GM12878 (cell line): ENCODE data around the gene MTSS2. TPM values are rescaled to one million over a fixed set of nuclear protein-coding genes. Genes with fewer than 3 reads are reported as not detected.

Source experiments
- ATAC-seq: fragments of 200-7000 bp; cut with Tn5 transposase; 3 replicates; pipeline ENCODE4 v1.9.1; 2020; ENCODE audit warnings: mild to moderate bottlenecking, moderate library complexity
- BruUV-seq: library from RNA; stranded (reverse); fragments of 400-500 nt; replicated peaks from 2 replicates; lab custom pipeline; 2021; lab: Mats Ljungman, UMichigan
- CTCF ChIA-PET: fragments of 300-600 bp; sonication (Branson Sonifier 250); formaldehyde crosslinking; extraction: SDS; loops from one replicate; lab custom pipeline; 2021; ENCODE audit warnings: inconsistent platforms; lab: Yijun Ruan, JAX
- POLR2A ChIA-PET: fragments of 350-600 bp; formaldehyde crosslinking; extraction: SDS; loops from one replicate; lab custom pipeline; 2021; ENCODE audit warnings: inconsistent platforms; lab: Charles Lee
- RAD21 ChIA-PET: fragments of 300-600 bp; sonication (Branson Sonifier 250); formaldehyde crosslinking; loops from one replicate; lab custom pipeline; 2023; ENCODE audit warnings: antibody characterized with exemption; ENCODE audit not compliant: unreplicated experiment; lab: Charles Lee
- SMC1A ChIA-PET: fragments of 300-600 bp; sonication (Branson Sonifier 250); formaldehyde crosslinking; loops from one replicate; lab custom pipeline; 2023; ENCODE audit not compliant: unreplicated experiment, uncharacterized antibody; lab: Charles Lee
- DNase-seq: peaks from one replicate; pipeline ENCODE4 v3.0.0-alpha.2; 2011; ENCODE audit warnings: low read depth, low spot score
- FAIRE-seq: peaks from 3 replicates; lab custom pipeline; 2011; peaks lifted over from hg19 to GRCh38; lab: Jason Lieb, UNC
- H2AFZ ChIP-seq: 2 replicates; pipeline ENCODE4 v1.6.0; 2011; ENCODE audit warnings: low read depth, low read length, control low read depth; ENCODE audit not compliant: control insufficient read depth
- H3K27ac ChIP-seq: 2 replicates; pipeline ENCODE4 v1.5.1; 2011; ENCODE audit warnings: control low read depth; ENCODE audit not compliant: control insufficient read depth, insufficient read depth
- H3K27me3 ChIP-seq, 2 experiments: replicated peaks in 1 of 2; 2 replicates each; pipeline versions ENCODE4 v1.6.0 to v1.6.1; 2011; ENCODE audit warnings: low read length in 1 of 2; ENCODE audit not compliant: control insufficient read depth in 2 of 2, insufficient read depth in 2 of 2
- H3K36me3 ChIP-seq, 2 experiments: 2 replicates each; pipeline ENCODE4 v1.5.1; 2011; ENCODE audit warnings: low read length in 1 of 2; ENCODE audit not compliant: control insufficient read depth in 2 of 2, insufficient read depth in 2 of 2
- H3K4me1 ChIP-seq: 2 replicates; pipeline ENCODE4 v1.6.1; 2011; ENCODE audit warnings: mild to moderate bottlenecking, low read length, moderate library complexity, mixed read lengths; ENCODE audit not compliant: control insufficient read depth, insufficient read depth
- H3K4me2 ChIP-seq: 2 replicates; pipeline ENCODE4 v1.6.0; 2011; ENCODE audit warnings: control low read depth; ENCODE audit not compliant: control insufficient read depth, insufficient read depth
- H3K4me3 ChIP-seq: fragments of 200-600 bp; sonication (generic); 2 replicates; pipeline ENCODE4 v1.5.1; 2016
- H3K79me2 ChIP-seq: 2 replicates; pipeline ENCODE4 v1.6.0; 2011; ENCODE audit warnings: low read length; ENCODE audit not compliant: control insufficient read depth, insufficient read depth
- H3K9ac ChIP-seq: 2 replicates; pipeline ENCODE4 v1.8.0; 2011; ENCODE audit warnings: low read length, control low read depth, mixed read lengths; ENCODE audit not compliant: control insufficient read depth, insufficient read depth
- H3K9me3 ChIP-seq: replicated peaks from 3 replicates; pipeline ENCODE4 v1.5.1; 2011; ENCODE audit warnings: mild to moderate bottlenecking, low read length; ENCODE audit not compliant: control insufficient read depth, insufficient read depth
- H4K20me1 ChIP-seq: 2 replicates; pipeline ENCODE4 v1.6.0; 2011; ENCODE audit not compliant: control insufficient read depth, insufficient read depth
- BACH1 ChIP-seq: fragments of 450-650 bp; IDR thresholded peaks from 2 replicates; pipeline ENCODE4 v1.6.1; 2017; ENCODE audit warnings: mild to moderate bottlenecking, borderline replicate concordance
- ESRRA ChIP-seq: IDR thresholded peaks from 2 replicates; pipeline ENCODE4 v1.6.1; 2012; ENCODE audit warnings: mild to moderate bottlenecking, low read length, improper control_type of control experiment
- ETV6 ChIP-seq, 2 experiments: fragments of 450-650 bp in 1 of 2; IDR thresholded peaks in 1 of 2; conservative IDR thresholded peaks in 1 of 2; 2 replicates each; pipeline ENCODE4 v1.6.1; 2014; ENCODE audit warnings: antibody characterized with exemption in 1 of 2, borderline replicate concordance in 1 of 2, low read depth in 1 of 2, mild to moderate bottlenecking in 1 of 2, moderate library complexity in 1 of 2
- GATAD2B ChIP-seq: fragments of 450-650 bp; conservative IDR thresholded peaks from 2 replicates; pipeline ENCODE4 v1.6.1; 2017; ENCODE audit warnings: low read depth, mild to moderate bottlenecking, moderate library complexity
- HDAC2 ChIP-seq: fragments of 200-600 bp; sonication (generic); IDR thresholded peaks from 2 replicates; pipeline ENCODE4 v1.6.1; 2017
- IKZF1 ChIP-seq: fragments of 450-650 bp; conservative IDR thresholded peaks from 2 replicates; pipeline ENCODE4 v1.6.1; 2017; ENCODE audit warnings: antibody characterized with exemption, mild to moderate bottlenecking
- JUNB ChIP-seq: IDR thresholded peaks from 2 replicates; pipeline ENCODE4 v1.6.1; 2016; ENCODE audit warnings: antibody characterized with exemption, mild to moderate bottlenecking
- NR2F1 ChIP-seq: fragments of 450-650 bp; conservative IDR thresholded peaks from 2 replicates; pipeline ENCODE4 v1.6.1; 2017; ENCODE audit warnings: mild to moderate bottlenecking
- SIN3A ChIP-seq: IDR thresholded peaks from 2 replicates; pipeline ENCODE4 v1.6.1; 2012; ENCODE audit warnings: low read depth, low read length, improper control_type of control experiment
- WGBS: methylation state at CpG from one replicate; pipeline ENCODE4 v1.1.6; 2016; ENCODE audit warnings: low lambda C conversion rate; ENCODE audit not compliant: insufficient replicate concordance, insufficient coverage; ENCODE audit errors: missing lambda C conversion rate; 5-methylcytosine and 5-hydroxymethylcytosine counted together
- in situ Hi-C: fragments of 300-500 bp; cut with MboI; formaldehyde crosslinking; loops from 9 replicates; pipeline ENCODE4 v1.14.3; 2018; ENCODE audit warnings: mixed read lengths
- intact Hi-C: fragments of 100-400 bp; cut with micrococcal nuclease; formaldehyde crosslinking; loops from one replicate; pipeline ENCODE4 v1.14.2; 2022; ENCODE audit not compliant: unreplicated experiment
- polyA plus RNA-seq, 11 experiments: library from polyadenylated mRNA; depleted of rRNA in 4 of 11; unstranded in 6 of 11; stranded (reverse) in 5 of 11; fragments of >200 nt; fragmentation: Nextera tagmentation in 4 of 11; fragmentation: Illumina TruSeq in 1 of 11; extraction: Ambion mirVana in 4 of 11; extraction: Trizol in 1 of 11; gene quantifications; 1 replicate in 1 of 11; 2 replicates in 10 of 11; pipeline versions ENCODE4 v1.2.1 to v1.2.3, GENCODE V29; 2011 to 2016; ENCODE audit warnings: inconsistent platforms in 2 of 11, missing spikeins in 2 of 11, low read depth in 1 of 11
- total RNA-seq, 4 experiments: library from RNA; depleted of rRNA in 3 of 4; stranded (reverse); fragments of >200 nt in 3 of 4; fragmentation: Illumina TruSeq in 1 of 4; extraction: Trizol in 1 of 4; gene quantifications; 2 replicates each; pipeline versions ENCODE4 v1.2.1 to v1.2.3, GENCODE V29; 2013 to 2021
- TF ChIP-seq, protein P1 (sequence below): IDR thresholded peaks from 2 replicates; pipeline ENCODE4 v1.6.1; 2012; ENCODE audit warnings: mild to moderate bottlenecking, low read depth, low read length

MTSS2 gene
- total and polyA plus RNA-seq, 10 of the 15 experiments (the other 5 are each of a cell fraction or from before 2014, with no cell fraction given): under 0.01 to 0.51 (median 0.14) TPM; not detected in 4

DNA sequence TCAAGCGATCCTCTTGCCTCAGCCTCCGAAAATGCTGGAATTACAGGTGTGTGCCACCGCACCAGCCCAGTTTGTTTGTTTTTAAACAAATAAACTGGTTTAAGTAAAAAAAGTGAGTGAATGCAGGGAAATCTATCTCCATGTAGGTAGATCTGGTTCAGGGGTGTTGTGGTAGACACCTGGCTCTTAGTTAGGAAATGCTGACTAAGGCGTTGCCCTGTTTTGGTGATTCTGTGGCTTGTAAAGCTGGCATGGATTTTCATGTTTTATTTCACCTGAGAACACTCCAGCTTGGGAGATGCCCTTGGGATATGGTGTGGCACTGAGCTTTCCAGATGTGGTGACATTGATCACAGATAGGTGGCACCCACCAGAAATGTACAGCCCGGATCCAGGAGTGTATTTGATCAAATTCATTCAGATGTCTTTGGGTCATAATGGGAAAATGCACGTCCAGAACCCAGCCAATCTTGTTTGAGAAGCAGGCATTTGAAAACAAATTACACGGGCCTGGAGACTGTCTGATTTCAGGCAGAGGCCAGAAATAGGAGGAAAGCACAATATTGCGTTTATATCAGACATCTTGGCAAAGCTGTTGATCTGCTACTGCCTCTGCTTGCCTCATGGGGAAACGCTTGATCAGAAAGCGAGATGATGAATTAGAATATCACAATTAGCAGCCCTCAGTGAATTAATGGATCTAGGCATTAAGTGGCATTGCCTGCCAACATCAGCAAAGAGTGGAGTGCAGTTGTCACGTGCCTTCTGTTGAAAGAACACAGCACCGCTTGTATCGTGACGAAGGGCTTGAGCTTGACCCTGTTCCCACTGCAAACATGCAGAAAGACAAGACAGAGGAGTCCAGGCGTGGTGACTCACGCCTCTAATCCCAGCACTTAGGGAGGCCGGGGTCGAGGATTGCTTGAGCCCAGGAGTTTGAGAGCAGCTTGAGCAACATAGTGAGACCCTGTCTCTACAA is 46.8 kb downstream of the MTSS2 start:
- Histone ChIP-seq H3K4me2 (no peak overlapping the region), H4K20me1 (no peaks in the 10 kb centered on the region), H3K36me3 (no peaks in the 10 kb centered on the region), H3K4me3 (no peak overlapping the region), H3K79me2 (no peaks in the 10 kb centered on the region), H3K27ac (no peak overlapping the region), H3K4me1 (no peaks in the 10 kb centered on the region), H2AFZ (no peak overlapping the region), H3K9ac (no peak overlapping the region), H3K9me3 (no peaks in the 10 kb centered on the region), H3K27me3 (no peaks in the 10 kb centered on the region)
- ChIA-PET RAD21 (no interaction called here), CTCF (no interaction called here), POLR2A (no interaction called here), SMC1A (interaction anchor here (0.6 kb wide), 1 partner anchor 641 kb away, joined by 3 read pairs; no protein-coding TSS in a partner anchor)
- TF ChIP-seq ESRRA (no peak), HDAC2 (no peak), GATAD2B (no peak), NR2F1 (no peak), ETV6 (conservative IDR thresholded peaks at IDR 0.05 in 1 of 2, IDR thresholded peaks at IDR 0.05 in 1 of 2; ENCODE audit: borderline replicate concordance in 1 of 2, low read depth in 1 of 2) (no peak), BACH1 (no peak), JUNB (no peak), SIN3A (no peak), IKZF1 (no peak)
- TF ChIP-seq, protein P1, sequence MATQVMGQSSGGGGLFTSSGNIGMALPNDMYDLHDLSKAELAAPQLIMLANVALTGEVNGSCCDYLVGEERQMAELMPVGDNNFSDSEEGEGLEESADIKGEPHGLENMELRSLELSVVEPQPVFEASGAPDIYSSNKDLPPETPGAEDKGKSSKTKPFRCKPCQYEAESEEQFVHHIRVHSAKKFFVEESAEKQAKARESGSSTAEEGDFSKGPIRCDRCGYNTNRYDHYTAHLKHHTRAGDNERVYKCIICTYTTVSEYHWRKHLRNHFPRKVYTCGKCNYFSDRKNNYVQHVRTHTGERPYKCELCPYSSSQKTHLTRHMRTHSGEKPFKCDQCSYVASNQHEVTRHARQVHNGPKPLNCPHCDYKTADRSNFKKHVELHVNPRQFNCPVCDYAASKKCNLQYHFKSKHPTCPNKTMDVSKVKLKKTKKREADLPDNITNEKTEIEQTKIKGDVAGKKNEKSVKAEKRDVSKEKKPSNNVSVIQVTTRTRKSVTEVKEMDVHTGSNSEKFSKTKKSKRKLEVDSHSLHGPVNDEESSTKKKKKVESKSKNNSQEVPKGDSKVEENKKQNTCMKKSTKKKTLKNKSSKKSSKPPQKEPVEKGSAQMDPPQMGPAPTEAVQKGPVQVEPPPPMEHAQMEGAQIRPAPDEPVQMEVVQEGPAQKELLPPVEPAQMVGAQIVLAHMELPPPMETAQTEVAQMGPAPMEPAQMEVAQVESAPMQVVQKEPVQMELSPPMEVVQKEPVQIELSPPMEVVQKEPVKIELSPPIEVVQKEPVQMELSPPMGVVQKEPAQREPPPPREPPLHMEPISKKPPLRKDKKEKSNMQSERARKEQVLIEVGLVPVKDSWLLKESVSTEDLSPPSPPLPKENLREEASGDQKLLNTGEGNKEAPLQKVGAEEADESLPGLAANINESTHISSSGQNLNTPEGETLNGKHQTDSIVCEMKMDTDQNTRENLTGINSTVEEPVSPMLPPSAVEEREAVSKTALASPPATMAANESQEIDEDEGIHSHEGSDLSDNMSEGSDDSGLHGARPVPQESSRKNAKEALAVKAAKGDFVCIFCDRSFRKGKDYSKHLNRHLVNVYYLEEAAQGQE: no peak
- intact Hi-C loops (no loop called here), in situ Hi-C loops (no loop called here)
- FAIRE-seq (no peak), DNase-seq (no peak), ATAC-seq (no peak)
- no TSS peak for BruUV-seq
- WGBS: 45% methylated on average over 18 of the region's 18 CpGs

Other genes with a start within 250 kb of the MTSS2 start
- gene ST3GAL2, start 247.0 kb downstream of the MTSS2 start, total RNA-seq (2014; rRNA removed): 40.2 and 43.7 TPM in 2 replicates
- 22.7 and 28.4 TPM in 2 replicates for gene ST3GAL2, start 247.0 kb downstream of the MTSS2 start, total RNA-seq (2014; rRNA removed; fragmentation: Illumina TruSeq; extraction: Trizol)
- gene ST3GAL2, start 247.0 kb downstream of the MTSS2 start, total RNA-seq (2021): 61.7 and 66.7 TPM in 2 replicates
- 20.7 and 29.7 TPM in 2 replicates for gene ST3GAL2, start 247.0 kb downstream of the MTSS2 start, polyA plus RNA-seq (2011; rRNA removed)
- 4.9 and 15.5 TPM in 2 replicates for gene ST3GAL2, start 247.0 kb downstream of the MTSS2 start, polyA plus RNA-seq (2014; fragmentation: Illumina TruSeq; extraction: Trizol)
- 1 to 10 TPM in 1 of 2 experiments, under 1 TPM in 1; 0.95 to 1.4 TPM for gene ST3GAL2, start 247.0 kb downstream of the MTSS2 start, polyA plus RNA-seq (2014; fragmentation: Nextera tagmentation; extraction: Ambion mirVana)
- gene ST3GAL2, start 247.0 kb downstream of the MTSS2 start, polyA plus RNA-seq (2014; rRNA removed): 39.5 and 49.8 TPM in 2 replicates
- 10 to 100 TPM; 10.5 to 23.4 TPM for gene ST3GAL2, start 247.0 kb downstream of the MTSS2 start, polyA plus RNA-seq (2016; fragmentation: Nextera tagmentation; extraction: Ambion mirVana)
- gene FCSK, start 231.5 kb downstream of the MTSS2 start, total RNA-seq (2014; rRNA removed): 12.9 and 13.5 TPM in 2 replicates
- gene FCSK, start 231.5 kb downstream of the MTSS2 start, total RNA-seq (2014; rRNA removed; fragmentation: Illumina TruSeq; extraction: Trizol): 5.0 and 5.4 TPM in 2 replicates
- gene FCSK, start 231.5 kb downstream of the MTSS2 start, total RNA-seq (2021): 17.6 and 18.7 TPM in 2 replicates
- gene FCSK, start 231.5 kb downstream of the MTSS2 start, polyA plus RNA-seq (2011; rRNA removed): 5.1 and 9.5 TPM in 2 replicates
- gene FCSK, start 231.5 kb downstream of the MTSS2 start, polyA plus RNA-seq (2014; fragmentation: Illumina TruSeq; extraction: Trizol): 2.8 and 6.2 TPM in 2 replicates
- 1 to 10 TPM in 1 of 2 experiments, under 1 TPM in 1; 0.60 to 1.5 TPM for gene FCSK, start 231.5 kb downstream of the MTSS2 start, polyA plus RNA-seq (2014; fragmentation: Nextera tagmentation; extraction: Ambion mirVana)
- 13.6 and 15.7 TPM in 2 replicates for gene FCSK, start 231.5 kb downstream of the MTSS2 start, polyA plus RNA-seq (2014; rRNA removed)
- gene FCSK, start 231.5 kb downstream of the MTSS2 start, polyA plus RNA-seq (2016; fragmentation: Nextera tagmentation; extraction: Ambion mirVana): 1 to 10 TPM; 5.8 to 8.5 TPM
- 32.0 and 33.9 TPM in 2 replicates for gene COG4, start 162.5 kb downstream of the MTSS2 start, total RNA-seq (2014; rRNA removed)
- gene COG4, start 162.5 kb downstream of the MTSS2 start, total RNA-seq (2014; rRNA removed; fragmentation: Illumina TruSeq; extraction: Trizol): 26.2 and 26.6 TPM in 2 replicates
- gene COG4, start 162.5 kb downstream of the MTSS2 start, total RNA-seq (2021): 39.0 and 51.5 TPM in 2 replicates
- 31.8 and 35.3 TPM in 2 replicates for gene COG4, start 162.5 kb downstream of the MTSS2 start, polyA plus RNA-seq (2011; rRNA removed)
- gene COG4, start 162.5 kb downstream of the MTSS2 start, polyA plus RNA-seq (2014; fragmentation: Illumina TruSeq; extraction: Trizol): 22.3 and 25.0 TPM in 2 replicates
- gene COG4, start 162.5 kb downstream of the MTSS2 start, polyA plus RNA-seq (2014; fragmentation: Nextera tagmentation; extraction: Ambion mirVana): 1 to 10 TPM; 7.0 to 8.9 TPM
- 32.0 and 32.2 TPM in 2 replicates for gene COG4, start 162.5 kb downstream of the MTSS2 start, polyA plus RNA-seq (2014; rRNA removed)
- 10 to 100 TPM; 56.4 to 57.7 TPM for gene COG4, start 162.5 kb downstream of the MTSS2 start, polyA plus RNA-seq (2016; fragmentation: Nextera tagmentation; extraction: Ambion mirVana)
- gene SF3B3, start 162.2 kb downstream of the MTSS2 start, total RNA-seq (2014; rRNA removed): 200 and 224 TPM in 2 replicates
- 172 and 195 TPM in 2 replicates for gene SF3B3, start 162.2 kb downstream of the MTSS2 start, total RNA-seq (2014; rRNA removed; fragmentation: Illumina TruSeq; extraction: Trizol)
- 416 and 453 TPM in 2 replicates for gene SF3B3, start 162.2 kb downstream of the MTSS2 start, total RNA-seq (2021)
- 102 and 184 TPM in 2 replicates for gene SF3B3, start 162.2 kb downstream of the MTSS2 start, polyA plus RNA-seq (2011; rRNA removed)
- 349 and 362 TPM in 2 replicates for gene SF3B3, start 162.2 kb downstream of the MTSS2 start, polyA plus RNA-seq (2014; fragmentation: Illumina TruSeq; extraction: Trizol)
- gene SF3B3, start 162.2 kb downstream of the MTSS2 start, polyA plus RNA-seq (2014; fragmentation: Nextera tagmentation; extraction: Ambion mirVana): 100 to 1,000 TPM; 151 to 206 TPM
- 134 and 139 TPM in 2 replicates for gene SF3B3, start 162.2 kb downstream of the MTSS2 start, polyA plus RNA-seq (2014; rRNA removed)
- 100 to 1,000 TPM; 431 to 432 TPM for gene SF3B3, start 162.2 kb downstream of the MTSS2 start, polyA plus RNA-seq (2016; fragmentation: Nextera tagmentation; extraction: Ambion mirVana)
- 0.65 TPM in 1 of 2 replicates, not detected in the other for gene IL34, start 39.5 kb downstream of the MTSS2 start, total RNA-seq (2014; rRNA removed)
- gene IL34, start 39.5 kb downstream of the MTSS2 start, total RNA-seq (2014; rRNA removed; fragmentation: Illumina TruSeq; extraction: Trizol): not detected in 2 replicates
- gene IL34, start 39.5 kb downstream of the MTSS2 start, total RNA-seq (2021): not detected in 2 replicates
- not detected in 2 replicates for gene IL34, start 39.5 kb downstream of the MTSS2 start, polyA plus RNA-seq (2011; rRNA removed)
- gene IL34, start 39.5 kb downstream of the MTSS2 start, polyA plus RNA-seq (2014; fragmentation: Illumina TruSeq; extraction: Trizol): 0.40 TPM in 1 of 2 replicates, not detected in the other
- not detected for gene IL34, start 39.5 kb downstream of the MTSS2 start, polyA plus RNA-seq (2014; fragmentation: Nextera tagmentation; extraction: Ambion mirVana)
- 0.27 TPM in 1 of 2 replicates, not detected in the other for gene IL34, start 39.5 kb downstream of the MTSS2 start, polyA plus RNA-seq (2014; rRNA removed)
- gene IL34, start 39.5 kb downstream of the MTSS2 start, polyA plus RNA-seq (2016; fragmentation: Nextera tagmentation; extraction: Ambion mirVana): not detected
- 38.5 and 45.5 TPM in 2 replicates for gene VAC14, start 115.1 kb upstream of the MTSS2 start, total RNA-seq (2014; rRNA removed)
- 15.8 and 16.4 TPM in 2 replicates for gene VAC14, start 115.1 kb upstream of the MTSS2 start, total RNA-seq (2014; rRNA removed; fragmentation: Illumina TruSeq; extraction: Trizol)
- 34.6 and 38.0 TPM in 2 replicates for gene VAC14, start 115.1 kb upstream of the MTSS2 start, total RNA-seq (2021)
- gene VAC14, start 115.1 kb upstream of the MTSS2 start, polyA plus RNA-seq (2011; rRNA removed): 6.4 and 13.2 TPM in 2 replicates
- gene VAC14, start 115.1 kb upstream of the MTSS2 start, polyA plus RNA-seq (2014; fragmentation: Illumina TruSeq; extraction: Trizol): 10.4 and 22.3 TPM in 2 replicates
- 1 to 10 TPM; 1.3 to 6.7 TPM for gene VAC14, start 115.1 kb upstream of the MTSS2 start, polyA plus RNA-seq (2014; fragmentation: Nextera tagmentation; extraction: Ambion mirVana)
- 28.7 and 33.6 TPM in 2 replicates for gene VAC14, start 115.1 kb upstream of the MTSS2 start, polyA plus RNA-seq (2014; rRNA removed)
- gene VAC14, start 115.1 kb upstream of the MTSS2 start, polyA plus RNA-seq (2016; fragmentation: Nextera tagmentation; extraction: Ambion mirVana): 10 to 100 TPM; 35.4 to 45.2 TPM